Colonic mucosa (tissue), 4 donors: ENCODE measurements around the gene L3MBTL1. TPM values are rescaled to one million over a fixed set of nuclear protein-coding genes. Genes with fewer than 3 reads are reported as not detected.

Experiments
- DNase-seq: peaks from one replicate; pipeline ENCODE4 v3.0.0-alpha.2; 2020
- H3K27ac ChIP-seq: fragments of 200-600 bp; one replicate; pipeline ENCODE4 v1.8.0; 2021
- H3K27me3 ChIP-seq: fragments of 200-600 bp; one replicate; pipeline ENCODE4 v1.8.0; 2021
- H3K36me3 ChIP-seq: fragments of 200-600 bp; one replicate; pipeline ENCODE4 v1.8.0; 2021
- H3K4me1 ChIP-seq: fragments of 200-600 bp; one replicate; pipeline ENCODE4 v1.8.0; 2021; ENCODE audit warnings: mild to moderate bottlenecking
- H3K4me3 ChIP-seq: fragments of 200-600 bp; one replicate; pipeline ENCODE4 v1.8.0; 2021
- H3K9ac ChIP-seq, 2 donors: one replicate each; pipeline ENCODE4 v1.7.0; 2013; ENCODE audit warnings: control low read depth in 2 of 2, low read depth in 2 of 2, low read length in 2 of 2
- H3K9me3 ChIP-seq: fragments of 200-600 bp; one replicate; pipeline ENCODE4 v1.8.0; 2021
- intact Hi-C: fragments of 100-400 bp; cut with DNase I; formaldehyde crosslinking; loops from one replicate; pipeline ENCODE4 v1.14.1; 2022
- total RNA-seq, 2 donors: library from RNA; stranded (reverse); fragmentation: NEBNext Ultra II Directional in 1 of 2; extraction: Animal tissue kit (Norgen Biotek cat#: 25700) in 1 of 2; gene quantifications; one replicate each; pipeline ENCODE4 v1.2.1, GENCODE V29; 2021
- TF ChIP-seq, protein P1 (sequence below): fragments of 200-600 bp; IDR thresholded peaks from one replicate; pipeline ENCODE4 v1.8.0; 2022; ENCODE audit warnings: antibody characterized with exemption, mild to moderate bottlenecking
- donor health status: healthy.
- donor health status: DM: no; HTN: no; CAD: no.
- donor health status: DM: no; HTN: no; CAD: no.

Gene L3MBTL1
- total RNA-seq, 2 donors from 2014 or later: 4.5 to 8.8 TPM

DNA sequence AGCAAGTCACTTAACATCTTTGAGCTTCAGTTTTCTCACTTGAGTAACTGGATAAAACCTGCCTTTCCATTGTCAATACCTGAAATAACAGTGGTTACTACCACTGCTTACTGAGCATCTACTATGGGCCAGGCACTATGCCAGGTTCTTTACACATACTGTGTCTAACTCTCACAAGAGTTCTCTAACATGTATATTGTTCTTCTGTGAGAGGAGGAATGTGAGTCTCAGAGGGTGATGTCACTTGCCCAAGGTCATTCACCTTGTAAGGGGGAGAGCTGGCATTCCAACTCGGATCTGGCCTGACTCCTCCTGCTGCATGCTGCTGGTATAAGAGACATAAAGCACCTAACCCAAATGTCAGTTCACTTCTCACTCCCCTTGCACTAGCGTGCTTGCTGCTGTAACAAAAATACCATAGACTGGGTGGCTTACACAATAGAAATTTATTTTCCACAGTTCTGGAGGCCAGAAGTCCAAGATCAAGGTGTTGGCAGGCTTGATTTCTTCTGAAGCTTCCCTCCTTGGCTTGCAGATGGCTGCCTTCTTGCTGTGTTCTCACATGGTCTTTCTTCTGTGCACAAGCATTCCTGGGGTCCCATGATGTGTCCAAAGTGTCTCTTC lies 29.4 kb downstream of the L3MBTL1 start:
- no peaks in the 10 kb centered on the region for H3K9me3 ChIP-seq
- H3K4me1 ChIP-seq: no peaks in the 10 kb centered on the region
- no peak overlapping the region for H3K27ac ChIP-seq
- intact Hi-C loops: loop anchor here (5.0 kb wide), 1 partner anchor 555 kb away; no protein-coding TSS in a partner anchor
- no peaks in the 10 kb centered on the region for H3K27me3 ChIP-seq
- TF ChIP-seq, protein P1, sequence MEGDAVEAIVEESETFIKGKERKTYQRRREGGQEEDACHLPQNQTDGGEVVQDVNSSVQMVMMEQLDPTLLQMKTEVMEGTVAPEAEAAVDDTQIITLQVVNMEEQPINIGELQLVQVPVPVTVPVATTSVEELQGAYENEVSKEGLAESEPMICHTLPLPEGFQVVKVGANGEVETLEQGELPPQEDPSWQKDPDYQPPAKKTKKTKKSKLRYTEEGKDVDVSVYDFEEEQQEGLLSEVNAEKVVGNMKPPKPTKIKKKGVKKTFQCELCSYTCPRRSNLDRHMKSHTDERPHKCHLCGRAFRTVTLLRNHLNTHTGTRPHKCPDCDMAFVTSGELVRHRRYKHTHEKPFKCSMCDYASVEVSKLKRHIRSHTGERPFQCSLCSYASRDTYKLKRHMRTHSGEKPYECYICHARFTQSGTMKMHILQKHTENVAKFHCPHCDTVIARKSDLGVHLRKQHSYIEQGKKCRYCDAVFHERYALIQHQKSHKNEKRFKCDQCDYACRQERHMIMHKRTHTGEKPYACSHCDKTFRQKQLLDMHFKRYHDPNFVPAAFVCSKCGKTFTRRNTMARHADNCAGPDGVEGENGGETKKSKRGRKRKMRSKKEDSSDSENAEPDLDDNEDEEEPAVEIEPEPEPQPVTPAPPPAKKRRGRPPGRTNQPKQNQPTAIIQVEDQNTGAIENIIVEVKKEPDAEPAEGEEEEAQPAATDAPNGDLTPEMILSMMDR: no peak
- H3K9ac ChIP-seq: no peak overlapping the region
- no peak for DNase-seq
- no peaks in the 10 kb centered on the region for H3K36me3 ChIP-seq
- H3K4me3 ChIP-seq: no peak overlapping the region

DNA sequence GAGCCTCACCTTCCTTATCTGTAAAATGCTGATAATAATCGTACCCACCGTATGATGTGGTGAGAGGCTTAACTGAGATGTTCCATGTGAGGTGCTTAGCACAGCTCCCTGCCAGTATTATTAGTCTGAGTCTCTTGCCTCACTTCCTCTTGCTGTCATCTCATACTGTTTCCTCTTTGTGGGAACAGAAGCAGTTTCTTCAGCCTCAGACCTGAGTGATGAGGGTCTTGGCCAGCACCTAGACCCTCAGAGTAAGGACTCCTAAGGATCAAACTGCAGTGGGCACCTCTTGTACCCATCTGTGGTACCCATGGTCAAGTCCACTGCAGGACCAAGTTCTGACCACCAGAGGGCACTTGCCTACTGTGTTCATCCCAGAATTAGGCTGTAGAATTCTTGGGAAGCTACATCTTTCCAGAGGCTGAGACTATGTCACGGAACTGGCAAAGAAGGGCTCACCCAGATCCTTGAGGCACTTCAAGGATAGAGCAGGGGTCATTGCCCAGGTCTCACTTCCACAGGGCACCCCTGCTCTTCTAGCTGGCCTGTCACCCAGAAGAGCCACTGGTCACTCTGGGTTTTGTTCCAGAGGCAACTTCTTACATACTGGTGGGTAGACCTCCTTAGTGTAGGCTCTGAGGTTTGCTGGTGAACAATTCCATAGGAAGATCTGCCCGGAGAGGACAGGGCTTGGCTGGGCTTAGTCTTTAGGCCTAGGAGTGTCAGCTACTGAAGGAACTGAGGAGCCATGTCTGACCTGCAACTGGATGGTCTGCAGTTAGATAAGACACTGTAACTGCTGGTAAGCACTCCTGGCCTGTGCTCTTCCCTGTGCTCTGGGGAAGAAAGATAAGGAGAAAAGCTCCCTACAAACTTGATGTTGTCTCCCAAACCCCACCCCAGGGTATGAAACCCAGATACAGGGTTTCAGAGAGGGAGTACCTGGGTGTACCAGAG lies 30.7 kb downstream of the L3MBTL1 start:
- no peak overlapping the region for H3K27ac ChIP-seq
- H3K4me1 ChIP-seq: no peaks in the 10 kb centered on the region
- TF ChIP-seq, protein P1: peak; percentile 95
- no peak overlapping the region for H3K4me3 ChIP-seq
- no peak overlapping the region for H3K9ac ChIP-seq
- no peaks in the 10 kb centered on the region for H3K9me3 ChIP-seq
- no peaks in the 10 kb centered on the region for H3K36me3 ChIP-seq
- H3K27me3 ChIP-seq: no peaks in the 10 kb centered on the region
- intact Hi-C loops: loop anchor here (2.0 to 5.0 kb wide), 2 partner anchors 155 to 554 kb away; no protein-coding TSS in a partner anchor
- DNase-seq: peak; percentile 80

DNA sequence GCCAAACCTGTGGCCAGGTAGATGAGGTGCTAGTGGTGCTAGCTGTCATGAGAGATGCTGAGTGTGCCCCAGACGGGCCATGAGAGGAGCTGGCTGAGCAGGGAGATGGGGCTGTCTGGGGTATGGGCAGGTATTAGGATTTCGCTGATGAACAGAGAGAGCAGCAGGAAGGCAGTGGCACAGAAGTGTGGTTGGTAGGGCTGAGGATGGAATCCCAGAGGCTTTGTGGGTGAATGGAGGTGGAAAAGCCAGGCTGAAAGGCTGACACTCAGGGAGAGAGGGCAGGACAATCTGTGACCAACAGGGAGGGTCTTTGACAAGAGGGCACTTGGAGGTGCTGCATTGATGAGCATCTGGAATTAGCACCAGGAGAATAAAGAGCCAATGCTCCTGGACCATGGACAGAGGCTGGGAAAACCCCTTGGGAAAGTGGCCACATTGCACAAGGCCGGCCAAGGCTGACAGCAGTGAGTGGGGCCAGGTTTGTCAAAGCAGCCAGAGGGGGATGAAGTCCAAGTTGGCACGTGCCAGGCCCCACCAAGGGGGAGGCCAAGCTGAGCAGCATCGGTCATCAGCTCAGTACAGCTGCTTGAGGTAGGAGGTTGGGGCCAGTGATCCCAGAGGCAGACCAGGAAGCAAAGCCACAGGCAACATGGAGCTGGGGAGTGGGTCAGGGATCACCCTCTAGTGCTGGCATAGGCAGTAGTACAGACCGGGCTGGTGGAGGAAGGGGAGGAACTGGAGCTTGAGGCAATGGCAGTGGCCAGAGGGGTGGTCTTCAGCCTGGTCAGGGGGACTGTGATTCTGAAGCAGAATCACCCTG lies 31.6 kb downstream of the L3MBTL1 start:
- Histone ChIP-seq H3K27me3 (no peaks in the 10 kb centered on the region), H3K4me1 (no peaks in the 10 kb centered on the region), H3K36me3 (no peaks in the 10 kb centered on the region), H3K27ac (no peak overlapping the region), H3K9me3 (no peaks in the 10 kb centered on the region), H3K9ac (no peak overlapping the region), H3K4me3 (no peak overlapping the region)
- DNase-seq: no peak
- TF ChIP-seq, protein P1: no peak
- intact Hi-C loops: loop anchor here (2.0 to 5.0 kb wide), 2 partner anchors 154 to 553 kb away; no protein-coding TSS in a partner anchor

DNA sequence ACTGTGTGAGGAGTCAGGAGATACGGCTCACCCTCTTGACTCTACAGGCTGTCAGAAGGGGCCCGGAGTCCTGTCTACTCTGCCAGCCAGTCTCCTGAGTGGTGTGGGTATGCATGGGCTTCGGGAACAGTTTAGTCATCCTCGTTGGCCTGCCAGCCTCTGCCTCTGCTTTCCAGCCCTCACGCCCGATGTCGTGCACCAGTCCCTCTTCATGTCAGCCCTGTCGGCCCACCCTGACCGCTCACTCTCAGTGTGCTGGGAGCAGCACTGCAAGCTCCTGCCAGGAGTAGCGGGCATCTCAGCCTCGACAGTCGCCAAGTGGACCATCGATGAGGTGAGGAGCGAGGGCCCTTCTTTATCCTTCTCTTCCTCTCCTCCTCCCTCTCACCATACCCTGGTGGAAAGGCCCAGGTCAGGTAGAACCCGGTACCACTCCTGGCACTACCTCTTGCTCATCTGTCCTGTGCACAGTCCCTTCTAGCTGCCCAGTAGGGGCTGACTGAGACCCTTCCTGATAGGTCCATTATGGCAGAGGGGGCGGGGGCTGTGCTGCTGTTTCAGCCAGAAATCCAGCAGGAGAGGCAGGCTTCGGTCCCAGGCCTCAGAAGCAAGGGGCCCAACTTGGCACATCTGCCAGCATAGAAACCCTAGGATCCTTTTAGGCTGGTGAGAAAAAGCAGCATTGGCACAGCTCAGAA lies 32.6 kb downstream of the L3MBTL1 start:
- DNase-seq: no peak
- no peak overlapping the region for H3K27ac ChIP-seq
- H3K27me3 ChIP-seq: no peaks in the 10 kb centered on the region
- intact Hi-C loops: loop anchor here (2.0 to 5.0 kb wide), 2 partner anchors 153 to 552 kb away; no protein-coding TSS in a partner anchor
- no peak overlapping the region for H3K9ac ChIP-seq
- TF ChIP-seq, protein P1: no peak
- H3K36me3 ChIP-seq: no peaks in the 10 kb centered on the region
- H3K4me1 ChIP-seq: no peaks in the 10 kb centered on the region
- no peaks in the 10 kb centered on the region for H3K9me3 ChIP-seq
- no peak overlapping the region for H3K4me3 ChIP-seq
